Measurements from ENCODE around the gene CX3CL1.

- TF ChIP-seq CTCF (IDR thresholded peaks at IDR 0.05) (no peak), EZH2 (IDR thresholded peaks at IDR 0.05; ENCODE audit: borderline replicate concordance, insufficient read depth, low read depth, low read length, poor library complexity, severe bottlenecking) (no peak)
These were observed 60.2 kb downstream of the CX3CL1 start for GRCh38 chr16:57432505-57432904.

All from B cell (primary cell).